Neural cell (in vitro differentiated cells): ENCODE measurements around the gene NAT8. TPM values are rescaled to one million over a fixed set of nuclear protein-coding genes. Genes with fewer than 3 reads are reported as not detected.
"Not testable (repeated sequence)": the region's sequence is repeated elsewhere in the genome, so short reads cannot be mapped to it uniquely, and the experiment has no call there.

Source experiments
- H2AFZ ChIP-seq: fragments of 200-600, 300-800 bp; sonication (generic), shearing (Covaris generic); 2 replicates; pipeline ENCODE4 v1.6.0; 2014; ENCODE audit warnings: low read depth, mild to moderate bottlenecking, antibody characterized with exemption, low read length, moderate library complexity
- H3F3A ChIP-seq: fragments of 200-600 bp; shearing (Covaris generic); 2 replicates; pipeline ENCODE4 v1.6.1; 2016; ENCODE audit warnings: mild to moderate bottlenecking, moderate library complexity, mixed read lengths, antibody characterized with exemption, low read length; ENCODE audit not compliant: insufficient read depth, poor library complexity, severe bottlenecking
- H3K27ac ChIP-seq: fragments of 200-600, 300-800 bp; sonication (generic), shearing (Covaris generic); 2 replicates; pipeline ENCODE4 v1.5.1; 2014; ENCODE audit warnings: mild to moderate bottlenecking, low read length, moderate library complexity
- H3K27me3 ChIP-seq: fragments of 300-800, 200-600 bp; sonication (generic), shearing (Covaris generic); 2 replicates; pipeline ENCODE4 v1.6.0; 2014; ENCODE audit warnings: mild to moderate bottlenecking, low read depth, low read length, moderate library complexity; ENCODE audit not compliant: insufficient read depth
- H3K36me3 ChIP-seq: fragments of 300-800, 200-600 bp; sonication (generic), shearing (Covaris generic); 2 replicates; pipeline ENCODE4 v1.5.1; 2014; ENCODE audit warnings: mild to moderate bottlenecking, antibody characterized with exemption, low read length, moderate library complexity; ENCODE audit not compliant: insufficient read depth
- H3K4me2 ChIP-seq: fragments of 300-800, 200-600 bp; sonication (generic), shearing (Covaris generic); 2 replicates; pipeline ENCODE4 v1.6.0; 2014; ENCODE audit warnings: mild to moderate bottlenecking, low read length
- H3K4me3 ChIP-seq: fragments of 300-800, 200-600 bp; sonication (generic), shearing (Covaris generic); 2 replicates; pipeline ENCODE4 v1.5.1; 2014; ENCODE audit warnings: mild to moderate bottlenecking, low read length, moderate library complexity
- H3K79me2 ChIP-seq: fragments of 200-600 bp; shearing (Covaris generic); replicated peaks from 2 replicates; pipeline ENCODE4 v1.6.0; 2014; ENCODE audit warnings: mild to moderate bottlenecking, low read length, moderate library complexity; ENCODE audit not compliant: insufficient read depth
- H3K9ac ChIP-seq: fragments of 300-800, 200-600 bp; sonication (generic), shearing (Covaris generic); 2 replicates; pipeline ENCODE4 v1.6.1; 2016; ENCODE audit warnings: mild to moderate bottlenecking, low read length, mixed read lengths
- H3K9me2 ChIP-seq: fragments of 200-600 bp; shearing (Covaris generic); 2 replicates; pipeline ENCODE4 v1.6.1; 2016; ENCODE audit warnings: mild to moderate bottlenecking, low read length, mixed read lengths; ENCODE audit not compliant: insufficient read depth
- H3K9me3 ChIP-seq: fragments of 200-600, 300-800 bp; sonication (generic), shearing (Covaris generic); 2 replicates; pipeline ENCODE4 v1.6.1; 2016; ENCODE audit warnings: mild to moderate bottlenecking, mixed run types, low read length, moderate library complexity, mixed read lengths
- H4K20me1 ChIP-seq: fragments of 200-600 bp; shearing (Covaris generic); 2 replicates; pipeline ENCODE4 v1.6.1; 2016; ENCODE audit warnings: mild to moderate bottlenecking, mixed run types; ENCODE audit not compliant: insufficient read depth
- CTCF ChIP-seq: fragments of 450-650 bp; IDR thresholded peaks from 2 replicates; pipeline ENCODE4 v1.5.1; 2014; ENCODE audit warnings: antibody characterized with exemption, mild to moderate bottlenecking, moderate library complexity; ENCODE audit not compliant: poor library complexity, severe bottlenecking
- EP300 ChIP-seq: fragments of 450-650 bp; conservative IDR thresholded peaks from 2 replicates; pipeline ENCODE4 v1.6.1; 2014; ENCODE audit warnings: antibody characterized with exemption, mild to moderate bottlenecking, moderate library complexity; ENCODE audit not compliant: poor library complexity, severe bottlenecking
- EZH2 ChIP-seq: fragments of 200-600, 300-800 bp; shearing (Covaris generic), sonication (generic); IDR thresholded peaks from 2 replicates; pipeline ENCODE4 v1.6.1; 2014; ENCODE audit warnings: antibody characterized with exemption, low read length, borderline replicate concordance, mild to moderate bottlenecking; ENCODE audit not compliant: insufficient read depth, poor library complexity, severe bottlenecking
- MXI1 ChIP-seq: fragments of 450-650 bp; conservative IDR thresholded peaks from 2 replicates; pipeline ENCODE4 v1.6.1; 2014; ENCODE audit warnings: antibody characterized with exemption, mild to moderate bottlenecking; ENCODE audit not compliant: poor library complexity, severe bottlenecking
- POLR2AphosphoS5 ChIP-seq: IDR thresholded peaks from 2 replicates; pipeline ENCODE4 v1.6.1; 2012
- RAD21 ChIP-seq: fragments of 450-650 bp; conservative IDR thresholded peaks from 2 replicates; pipeline ENCODE4 v1.6.1; 2014; ENCODE audit warnings: antibody characterized with exemption, mild to moderate bottlenecking, moderate library complexity
- REST ChIP-seq: IDR thresholded peaks from 2 replicates; pipeline ENCODE4 v1.6.1; 2012; ENCODE audit warnings: borderline replicate concordance
- SMC3 ChIP-seq: fragments of 450-650 bp; conservative IDR thresholded peaks from 2 replicates; pipeline ENCODE4 v1.6.1; 2014; ENCODE audit warnings: antibody characterized with exemption, mild to moderate bottlenecking, moderate library complexity; ENCODE audit not compliant: poor library complexity
- TAF1 ChIP-seq: IDR thresholded peaks from 2 replicates; pipeline ENCODE4 v1.6.1; 2012; ENCODE audit warnings: low read depth
- polyA plus RNA-seq: library from polyadenylated mRNA; depleted of rRNA; stranded (reverse); fragments of >200 nt; gene quantifications from 2 replicates; pipeline ENCODE4 v1.2.3, GENCODE V29; 2014

The NAT8 gene
- polyA plus RNA-seq, 1 donor from 2014 or later = not detected

- Histone ChIP-seq H3K27ac (no peak overlapping the region), H3K9me3 (no peaks in the 10 kb centered on the region), H3K79me2 (no peaks in the 10 kb centered on the region), H3K9me2 (no peaks in the 10 kb centered on the region), H2AFZ (no peak overlapping the region), H4K20me1 (no peaks in the 10 kb centered on the region), H3K4me2 (no peak overlapping the region), H3F3A (no peaks in the 10 kb centered on the region), H3K27me3 (no peaks in the 10 kb centered on the region), H3K9ac (no peak overlapping the region), H3K36me3 (no peaks in the 10 kb centered on the region), H3K4me3 (no peak overlapping the region)
- TF ChIP-seq EZH2 (no peak), MXI1 (no peak), RAD21 (no peak), EP300 (no peak), REST (no peak), CTCF (no peak), TAF1 (no peak), SMC3 (no peak), POLR2AphosphoS5 (no peak)
These were observed 10.1 kb upstream of the NAT8 start for GRCh38 chr2:73652348-73652747.

GRCh38 chr2:73651591-73652230 is 9.5 kb upstream of the NAT8 start:
- no peaks in the 10 kb centered on the region for H3K9me2 ChIP-seq
- no peaks in the 10 kb centered on the region for H3F3A ChIP-seq
- H3K4me2 ChIP-seq = no peak overlapping the region
- H3K79me2 ChIP-seq = no peaks in the 10 kb centered on the region
- H3K36me3 ChIP-seq = no peaks in the 10 kb centered on the region
- no peak overlapping the region for H3K27ac ChIP-seq
- H3K27me3 ChIP-seq = no peaks in the 10 kb centered on the region
- TF ChIP-seq SMC3 (no peak), CTCF (no peak), TAF1 (no peak), REST (no peak), EZH2 (no peak), POLR2AphosphoS5 (no peak), EP300 (no peak), MXI1 (no peak), RAD21 (no peak)
- no peaks in the 10 kb centered on the region for H3K9me3 ChIP-seq
- H2AFZ ChIP-seq = no peak overlapping the region
- H4K20me1 ChIP-seq = no peaks in the 10 kb centered on the region
- H3K4me3 ChIP-seq = no peak overlapping the region
- no peak overlapping the region for H3K9ac ChIP-seq

- not testable (repeated sequence) for H3K9ac ChIP-seq, H3K9me2 ChIP-seq, H3F3A ChIP-seq, H4K20me1 ChIP-seq, H3K36me3 ChIP-seq, H3K4me3 ChIP-seq, H3K4me2 ChIP-seq, H3K27ac ChIP-seq, H3K79me2 ChIP-seq, H3K9me3 ChIP-seq, H2AFZ ChIP-seq, H3K27me3 ChIP-seq
These were observed 5.5 kb upstream of the NAT8 start for GRCh38 chr2:73647690-73648089.
